GM23338 (cell line): ENCODE data around the gene DTNB. TPM values are rescaled to one million over a fixed set of nuclear protein-coding genes. Genes with fewer than 3 reads are reported as not detected.

ENCODE experiments used
- ATAC-seq: fragments of 200-7000 bp; cut with Tn5 transposase; 3 replicates; pipeline ENCODE4 v1.9.1; 2020
- DNase-seq: peaks from one replicate; pipeline ENCODE4 v3.0.0-alpha.2; 2015; ENCODE audit warnings: low spot score
- H2AFZ ChIP-seq: fragments of 200-600 bp; sonication (generic); 2 replicates; pipeline ENCODE4 v1.8.0; 2016; ENCODE audit warnings: antibody characterized with exemption, mild to moderate bottlenecking, moderate library complexity
- H3F3A ChIP-seq: fragments of 200-600 bp; sonication (generic); replicated peaks from 2 replicates; pipeline ENCODE4 v1.8.0; 2017; ENCODE audit warnings: antibody characterized with exemption, mixed run types, low read depth
- H3K27ac ChIP-seq: fragments of 200-600 bp; sonication (generic); 2 replicates; pipeline ENCODE4 v1.6.1; 2016; ENCODE audit warnings: low read depth
- H3K27me3 ChIP-seq: fragments of 200-600 bp; sonication (generic); 2 replicates; pipeline ENCODE4 v1.8.0; 2016; ENCODE audit warnings: mild to moderate bottlenecking, mixed run types, moderate library complexity; ENCODE audit not compliant: insufficient read depth
- H3K36me3 ChIP-seq: fragments of 200-600 bp; sonication (generic); 2 replicates; pipeline ENCODE4 v1.8.0; 2016; ENCODE audit warnings: mild to moderate bottlenecking; ENCODE audit not compliant: insufficient read depth
- H3K4me1 ChIP-seq: fragments of 200-600 bp; sonication (generic); 2 replicates; pipeline ENCODE4 v1.8.0; 2016; ENCODE audit warnings: mild to moderate bottlenecking, moderate library complexity; ENCODE audit not compliant: insufficient read depth
- H3K4me2 ChIP-seq: fragments of 200-600 bp; sonication (generic); 2 replicates; pipeline ENCODE4 v1.7.1; 2017; ENCODE audit warnings: mixed run types
- H3K4me3 ChIP-seq: fragments of 200-600 bp; sonication (generic); 2 replicates; pipeline ENCODE4 v1.6.1; 2016; ENCODE audit warnings: mixed run types
- H3K79me2 ChIP-seq: fragments of 200-600 bp; sonication (generic); replicated peaks from 2 replicates; pipeline ENCODE4 v1.8.0; 2017; ENCODE audit warnings: mild to moderate bottlenecking; ENCODE audit not compliant: insufficient read depth
- H3K9me2 ChIP-seq: fragments of 200-600 bp; sonication (generic); 2 replicates; pipeline ENCODE4 v1.8.0; 2017; ENCODE audit not compliant: insufficient read depth
- H4K20me1 ChIP-seq: fragments of 200-600 bp; sonication (generic); replicated peaks from 2 replicates; pipeline ENCODE4 v1.8.0; 2017; ENCODE audit warnings: mild to moderate bottlenecking; ENCODE audit not compliant: insufficient read depth
- H3K27ac Mint-ChIP-seq: 2 replicates; pipeline ENCODE4 v1.8.0; 2020; ENCODE audit warnings: inconsistent platforms, mild to moderate bottlenecking, moderate library complexity, mixed read lengths
- H3K27me3 Mint-ChIP-seq: 3 replicates; pipeline ENCODE4 v1.8.0; 2022; ENCODE audit warnings: low read depth, mild to moderate bottlenecking, moderate library complexity, mixed read lengths, inconsistent platforms; ENCODE audit not compliant: insufficient read depth, poor library complexity
- H3K36me3 Mint-ChIP-seq: 3 replicates; pipeline ENCODE4 v1.8.0; 2021; ENCODE audit warnings: low read depth, mild to moderate bottlenecking, inconsistent platforms, moderate library complexity, mixed read lengths
- H3K4me1 Mint-ChIP-seq: 3 replicates; pipeline ENCODE4 v1.8.0; 2020; ENCODE audit warnings: mild to moderate bottlenecking, inconsistent platforms, mixed read lengths
- H3K4me3 Mint-ChIP-seq: 3 replicates; pipeline ENCODE4 v1.8.0; 2021; ENCODE audit warnings: moderate library complexity, mild to moderate bottlenecking, inconsistent platforms, mixed read lengths
- H3K9me3 Mint-ChIP-seq: 3 replicates; pipeline ENCODE4 v1.8.0; 2020; ENCODE audit warnings: moderate library complexity, mild to moderate bottlenecking, inconsistent platforms, mixed read lengths
- EZH2 ChIP-seq: fragments of 200-600 bp; sonication (generic); IDR thresholded peaks from one replicate; pipeline ENCODE4 v1.8.0; 2017; ENCODE audit warnings: antibody characterized with exemption, mild to moderate bottlenecking, low read depth; ENCODE audit not compliant: unreplicated experiment
- EZH2phosphoT487 ChIP-seq: fragments of 200-600 bp; sonication (generic); IDR thresholded peaks from one replicate; pipeline ENCODE4 v1.8.1; 2018; ENCODE audit warnings: antibody characterized with exemption; ENCODE audit not compliant: unreplicated experiment
- POLR2AphosphoS5 ChIP-seq: IDR thresholded peaks from 2 replicates; pipeline ENCODE4 v1.6.1; 2016; ENCODE audit warnings: antibody characterized with exemption, low read depth
- REST ChIP-seq: IDR thresholded peaks from one replicate; pipeline ENCODE4 v1.6.1; 2018; ENCODE audit warnings: antibody characterized with exemption; ENCODE audit not compliant: unreplicated experiment
- STAT1 ChIP-seq: IDR thresholded peaks from one replicate; pipeline ENCODE4 v1.6.1; 2016; ENCODE audit warnings: antibody characterized with exemption; ENCODE audit not compliant: unreplicated experiment
- ZNF114 ChIP-seq: fragments of 250-450 bp; sonication (Bioruptor Pico); IDR thresholded peaks from 2 replicates; pipeline ENCODE4 v1.5.0; 2020; ENCODE audit warnings: mild to moderate bottlenecking, moderate library complexity
- polyA plus RNA-seq: library from polyadenylated mRNA; unstranded; fragments of >200 nt; fragmentation: Nextera tagmentation; extraction: Ambion mirVana; gene quantifications from 2 replicates; pipeline ENCODE4 v1.2.1, GENCODE V29; 2016
- total RNA-seq: library from RNA; depleted of rRNA; stranded (reverse); fragments of >200 nt; shearing (Covaris generic); gene quantifications from 2 replicates; pipeline ENCODE4 v1.2.3, GENCODE V29; 2014

Gene DTNB
- total and polyA plus RNA-seq, 2 experiments from 2014 or later, result 22.1 to 29.4 TPM

- ATAC-seq (no peak), DNase-seq (no peak)
- Histone ChIP-seq H3K4me1 (no peaks in the 10 kb centered on the region), H3K27ac (no peak overlapping the region), H3K4me2 (no peak overlapping the region), H3K79me2 (no peaks in the 10 kb centered on the region), H3K36me3 (no peaks in the 10 kb centered on the region), H3K9me2 (peaks cover 2% of the 10 kb centered on the region; the same call in 1 of the 2 replicates), H2AFZ (no peak overlapping the region), H4K20me1 (no peaks in the 10 kb centered on the region), H3K27me3 (no peaks in the 10 kb centered on the region), H3F3A (no peaks in the 10 kb centered on the region), H3K4me3 (no peak overlapping the region)
- Mint-ChIP-seq H3K9me3 (no peaks in the 10 kb centered on the region), H3K36me3 (no peaks in the 10 kb centered on the region), H3K27ac (no peak overlapping the region), H3K4me1 (peaks cover under 1% of the 10 kb centered on the region; the same call in 2 of the 3 replicates), H3K4me3 (no peak overlapping the region), H3K27me3 (no peaks in the 10 kb centered on the region)
- TF ChIP-seq POLR2AphosphoS5, result no peak
- no peak for TF ChIP-seq EZH2
- TF ChIP-seq EZH2phosphoT487, result no peak
Observed at GRCh38 chr2:25482341-25482740, 191.0 kb downstream of the DTNB start.

GRCh38 chr2:25481381-25482300, 191.7 kb downstream of the DTNB start:
- Mint-ChIP-seq H3K27me3 (no peaks in the 10 kb centered on the region), H3K27ac (no peak overlapping the region), H3K9me3 (no peaks in the 10 kb centered on the region), H3K4me3 (no peak overlapping the region), H3K36me3 (0 out of 3 replicates have a peak, but pooled peaks cover 2% of the 10 kb centered on the region), H3K4me1 (no peaks in the 10 kb centered on the region)
- Histone ChIP-seq H3K36me3 (no peaks in the 10 kb centered on the region), H3K4me1 (no peaks in the 10 kb centered on the region), H3K27me3 (no peaks in the 10 kb centered on the region), H3K9me2 (no peaks in the 10 kb centered on the region), H2AFZ (no peak overlapping the region), H3F3A (no peaks in the 10 kb centered on the region), H4K20me1 (no peaks in the 10 kb centered on the region), H3K4me3 (no peak overlapping the region), H3K27ac (no peak overlapping the region), H3K79me2 (no peaks in the 10 kb centered on the region), H3K4me2 (no peak overlapping the region)
- no peak for ATAC-seq
- DNase-seq, result no peak
- TF ChIP-seq REST (no peak), STAT1 (no peak), ZNF114 (CRISPR knock-in tag) (no peak)
